ENCODE results near the gene INO80D.
"Not testable (repeated sequence)": the region's sequence is repeated elsewhere in the genome, so short reads cannot be mapped to it uniquely, and the experiment has no call there.

The INO80D gene

GRCh38 chr2:206033452-206033851, 52.5 kb downstream of the INO80D start:
- not testable (repeated sequence) for DNase-seq (ENCODE audit: low spot score); FAIRE-seq

GRCh38 chr2:206031950-206032567, 53.9 kb downstream of the INO80D start:
- DNase-seq (ENCODE audit: low spot score) (no peak), FAIRE-seq (no peak)

GRCh38 chr2:206031162-206031784, 54.7 kb downstream of the INO80D start:
- DNase-seq (ENCODE audit: low spot score) (no peak), FAIRE-seq (no peak)

- FAIRE-seq (no peak), DNase-seq (ENCODE audit: low spot score) (no peak)
Measured at GRCh38 chr2:206028101-206028500, 57.9 kb downstream of the INO80D start.

- DNase-seq (ENCODE audit: low spot score): no peak
- FAIRE-seq: no peak
Measured at GRCh38 chr2:206023183-206023582, 62.8 kb downstream of the INO80D start.

GRCh38 chr2:206020171-206020570, 65.8 kb downstream of the INO80D start:
- DNase-seq (ENCODE audit: low spot score) (no peak), FAIRE-seq (no peak)

- not testable (repeated sequence) for FAIRE-seq; DNase-seq (ENCODE audit: low spot score)
Measured at GRCh38 chr2:206015746-206016145, 70.2 kb downstream of the INO80D start.

GRCh38 chr2:206011795-206012194, 74.2 kb downstream of the INO80D start:
- DNase-seq (ENCODE audit: low spot score): no peak
- FAIRE-seq: no peak

GRCh38 chr2:206011018-206011614, 74.9 kb downstream of the INO80D start:
- DNase-seq (ENCODE audit: low spot score): no peak
- FAIRE-seq: no peak

GRCh38 chr2:206004004-206004693, 81.8 kb downstream of the INO80D start:
- no peak for FAIRE-seq
- DNase-seq (ENCODE audit: low spot score): no peak

GRCh38 chr2:206002440-206002839, 83.5 kb downstream of the INO80D start:
- no peak for FAIRE-seq
- DNase-seq (ENCODE audit: low spot score): no peak

GRCh38 chr2:206001912-206002311, 84.1 kb downstream of the INO80D start:
- DNase-seq (ENCODE audit: low spot score) (no peak), FAIRE-seq (no peak)

GRCh38 chr2:206000776-206001175, 85.2 kb downstream of the INO80D start:
- no peak for DNase-seq (ENCODE audit: low spot score)
- no peak for FAIRE-seq

- no peak for FAIRE-seq
- DNase-seq (ENCODE audit: low spot score): no peak
Measured at GRCh38 chr2:205998583-205998982, 87.4 kb downstream of the INO80D start.

GRCh38 chr2:205996161-205996560, 89.8 kb downstream of the INO80D start:
- no peak for FAIRE-seq

GRCh38 chr2:205995260-205995659, 90.7 kb downstream of the INO80D start:
- DNase-seq (ENCODE audit: low spot score): no peak
- FAIRE-seq: no peak

More at GRCh38 chr2:205996161-205996560, 89.8 kb downstream of the INO80D start:
- DNase-seq (ENCODE audit: low spot score): no peak

GRCh38 chr2:205994344-205994743, 91.6 kb downstream of the INO80D start:
- FAIRE-seq (no peak), DNase-seq (ENCODE audit: low spot score) (no peak)

- no peak for DNase-seq (ENCODE audit: low spot score)
- FAIRE-seq: no peak
Measured at GRCh38 chr2:205990104-205990503, 95.9 kb downstream of the INO80D start.

- DNase-seq (ENCODE audit: low spot score): peak; percentile 32
- FAIRE-seq: peak; percentile 2
Measured at GRCh38 chr2:205989271-205990071, 96.5 kb downstream of the INO80D start.

- DNase-seq (ENCODE audit: low spot score); FAIRE-seq: not testable (repeated sequence)
Measured at GRCh38 chr2:205988681-205989080, 97.3 kb downstream of the INO80D start.

GRCh38 chr2:205988274-205988673, 97.7 kb downstream of the INO80D start:
- no peak for FAIRE-seq

More at GRCh38 chr2:205988274-205988673, 97.7 kb downstream of the INO80D start:
- DNase-seq (ENCODE audit: low spot score): no peak
